Stimulated activated CD8-positive, alpha-beta memory T cell treated with anti-CD3 and anti-CD28 coated beads, Interleukin-12 subunit alpha, Interleukin-12 subunit beta, amount 100 ng/mL, for 1 hour (primary cell): ENCODE results near the gene C10orf71.

ENCODE experiments used
- DNase-seq: peaks from one replicate; pipeline ENCODE4 v3.0.0-alpha.2; 2020; ENCODE audit warnings: low read depth

The C10orf71 gene

GRCh38 chr10:49274886-49275285 lies 24.1 kb upstream of the C10orf71 start:
- no peak for DNase-seq

GRCh38 chr10:49275896-49276295 lies 23.1 kb upstream of the C10orf71 start:
- DNase-seq = no peak

GRCh38 chr10:49276596-49276995 lies 22.4 kb upstream of the C10orf71 start:
- no peak for DNase-seq

GRCh38 chr10:49277973-49278372 lies 21.0 kb upstream of the C10orf71 start:
- no peak for DNase-seq

GRCh38 chr10:49278497-49278981 lies 20.4 kb upstream of the C10orf71 start:
- no peak for DNase-seq

GRCh38 chr10:49279015-49279880 lies 19.7 kb upstream of the C10orf71 start:
- no peak for DNase-seq

- DNase-seq = no peak
Measured at GRCh38 chr10:49280001-49280408, 19.0 kb upstream of the C10orf71 start.

- no peak for DNase-seq
Measured at GRCh38 chr10:49281461-49281860, 17.5 kb upstream of the C10orf71 start.

- DNase-seq = no peak
Measured at GRCh38 chr10:49282306-49282705, 16.7 kb upstream of the C10orf71 start.

GRCh38 chr10:49282879-49283341 lies 16.1 kb upstream of the C10orf71 start:
- no peak for DNase-seq

GRCh38 chr10:49283491-49283890 lies 15.5 kb upstream of the C10orf71 start:
- no peak for DNase-seq

- DNase-seq = no peak
Measured at GRCh38 chr10:49284356-49284755, 14.6 kb upstream of the C10orf71 start.

- no peak for DNase-seq
Measured at GRCh38 chr10:49285232-49285631, 13.7 kb upstream of the C10orf71 start.

GRCh38 chr10:49286686-49287085 lies 12.3 kb upstream of the C10orf71 start:
- DNase-seq = no peak

GRCh38 chr10:49287689-49288340 lies 11.2 kb upstream of the C10orf71 start:
- DNase-seq = no peak

GRCh38 chr10:49288341-49289065 lies 10.5 kb upstream of the C10orf71 start:
- DNase-seq = no peak

GRCh38 chr10:49289480-49289879 lies 9.5 kb upstream of the C10orf71 start:
- no peak for DNase-seq

GRCh38 chr10:49290131-49290530 lies 8.8 kb upstream of the C10orf71 start:
- DNase-seq = no peak

GRCh38 chr10:49290607-49291006 lies 8.4 kb upstream of the C10orf71 start:
- no peak for DNase-seq

GRCh38 chr10:49292565-49293207 lies 6.3 kb upstream of the C10orf71 start:
- no peak for DNase-seq

GRCh38 chr10:49293208-49293603 lies 5.8 kb upstream of the C10orf71 start:
- no peak for DNase-seq

- DNase-seq = no peak
Measured at GRCh38 chr10:49294731-49295130, 4.2 kb upstream of the C10orf71 start.
